Adrenal gland (tissue), 5 donors: ENCODE measurements around the gene VSX1.

Experiments
- POLR2A ChIP-seq, 2 donors: fragments of 450-650 bp; IDR thresholded peaks; one replicate each; pipeline ENCODE4 v1.6.1; 2017; ENCODE audit warnings: antibody characterized with exemption in 2 of 2, mild to moderate bottlenecking in 2 of 2, moderate library complexity in 1 of 2
- TF ChIP-seq, protein P1 (sequence below), 6 experiments: fragments of 450-650 bp in 4 of 6; fragments of 200-600 bp in 2 of 6; sonication (generic) in 1 of 6; IDR thresholded peaks; 1 replicate in 5 of 6; 2 replicates in 1 of 6; pipeline versions ENCODE4 v1.5.1 to v1.8.0; 2016 to 2021; ENCODE audit warnings: antibody characterized with exemption in 6 of 6, mild to moderate bottlenecking in 2 of 6, moderate library complexity in 1 of 6
- donor health status: DM: no; HTN: no; CAD: no.

DNA sequence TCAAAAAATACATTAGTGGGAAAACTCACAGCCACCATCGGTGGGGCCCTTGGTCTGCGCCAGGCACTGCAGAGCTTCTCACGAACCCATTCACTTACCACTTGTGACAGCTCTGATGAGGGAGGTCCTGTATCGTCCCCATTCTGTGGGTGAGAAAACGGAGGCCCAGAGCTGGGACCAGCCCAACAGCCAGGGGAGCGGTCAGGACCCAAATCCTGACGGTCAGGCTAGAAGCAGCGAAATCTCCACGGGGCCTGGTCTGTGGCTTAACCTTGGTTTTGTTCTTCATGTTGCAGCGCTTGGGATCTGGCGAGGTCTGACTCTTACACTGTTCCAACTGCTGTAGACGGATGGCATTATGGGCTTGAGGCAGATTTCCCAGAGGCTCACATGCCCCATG lies 7.7 kb upstream of the VSX1 start:
- TF ChIP-seq, protein P1, sequence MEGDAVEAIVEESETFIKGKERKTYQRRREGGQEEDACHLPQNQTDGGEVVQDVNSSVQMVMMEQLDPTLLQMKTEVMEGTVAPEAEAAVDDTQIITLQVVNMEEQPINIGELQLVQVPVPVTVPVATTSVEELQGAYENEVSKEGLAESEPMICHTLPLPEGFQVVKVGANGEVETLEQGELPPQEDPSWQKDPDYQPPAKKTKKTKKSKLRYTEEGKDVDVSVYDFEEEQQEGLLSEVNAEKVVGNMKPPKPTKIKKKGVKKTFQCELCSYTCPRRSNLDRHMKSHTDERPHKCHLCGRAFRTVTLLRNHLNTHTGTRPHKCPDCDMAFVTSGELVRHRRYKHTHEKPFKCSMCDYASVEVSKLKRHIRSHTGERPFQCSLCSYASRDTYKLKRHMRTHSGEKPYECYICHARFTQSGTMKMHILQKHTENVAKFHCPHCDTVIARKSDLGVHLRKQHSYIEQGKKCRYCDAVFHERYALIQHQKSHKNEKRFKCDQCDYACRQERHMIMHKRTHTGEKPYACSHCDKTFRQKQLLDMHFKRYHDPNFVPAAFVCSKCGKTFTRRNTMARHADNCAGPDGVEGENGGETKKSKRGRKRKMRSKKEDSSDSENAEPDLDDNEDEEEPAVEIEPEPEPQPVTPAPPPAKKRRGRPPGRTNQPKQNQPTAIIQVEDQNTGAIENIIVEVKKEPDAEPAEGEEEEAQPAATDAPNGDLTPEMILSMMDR (IDR thresholded peaks at IDR 0.05), result no peak
- no peak for TF ChIP-seq POLR2A (IDR thresholded peaks at IDR 0.05)
